ENCODE results near the gene TBC1D23. TPM values are rescaled to one million over a fixed set of nuclear protein-coding genes. Genes with fewer than 3 reads are reported as not detected.

Gene TBC1D23
- total and polyA plus RNA-seq, 11 donors = 13.6 to 41.7 (median 32.9) TPM

GRCh38 chr3:100244264-100244663 lies 16.5 kb upstream of the TBC1D23 start:
- Histone ChIP-seq H3K27ac (no peak overlapping the region), H3K4me1 (no peaks in the 10 kb centered on the region), H3K9me3 (peaks cover 0 to 5% (median under 1%) of the 10 kb centered on the region in 12 donors), H3K27me3 (no peaks in the 10 kb centered on the region), H3K36me3 (no peaks in the 10 kb centered on the region), H3K4me3 (no peak overlapping the region)
- intact Hi-C loops (cut with DNase I) = loop anchor here in 1 of 10 donors (10.0 kb wide), 1 partner anchor 69 kb away; no protein-coding TSS in a partner anchor
- no peak for DNase-seq
- no peak for TF ChIP-seq POLR2A (IDR thresholded peaks at IDR 0.05)
- TF ChIP-seq, protein P1, sequence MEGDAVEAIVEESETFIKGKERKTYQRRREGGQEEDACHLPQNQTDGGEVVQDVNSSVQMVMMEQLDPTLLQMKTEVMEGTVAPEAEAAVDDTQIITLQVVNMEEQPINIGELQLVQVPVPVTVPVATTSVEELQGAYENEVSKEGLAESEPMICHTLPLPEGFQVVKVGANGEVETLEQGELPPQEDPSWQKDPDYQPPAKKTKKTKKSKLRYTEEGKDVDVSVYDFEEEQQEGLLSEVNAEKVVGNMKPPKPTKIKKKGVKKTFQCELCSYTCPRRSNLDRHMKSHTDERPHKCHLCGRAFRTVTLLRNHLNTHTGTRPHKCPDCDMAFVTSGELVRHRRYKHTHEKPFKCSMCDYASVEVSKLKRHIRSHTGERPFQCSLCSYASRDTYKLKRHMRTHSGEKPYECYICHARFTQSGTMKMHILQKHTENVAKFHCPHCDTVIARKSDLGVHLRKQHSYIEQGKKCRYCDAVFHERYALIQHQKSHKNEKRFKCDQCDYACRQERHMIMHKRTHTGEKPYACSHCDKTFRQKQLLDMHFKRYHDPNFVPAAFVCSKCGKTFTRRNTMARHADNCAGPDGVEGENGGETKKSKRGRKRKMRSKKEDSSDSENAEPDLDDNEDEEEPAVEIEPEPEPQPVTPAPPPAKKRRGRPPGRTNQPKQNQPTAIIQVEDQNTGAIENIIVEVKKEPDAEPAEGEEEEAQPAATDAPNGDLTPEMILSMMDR (IDR thresholded peaks at IDR 0.05) = no peak
- ATAC-seq = no peak

GRCh38 chr3:100245136-100245535 lies 15.7 kb upstream of the TBC1D23 start:
- no peak for TF ChIP-seq POLR2A (IDR thresholded peaks at IDR 0.05)
- TF ChIP-seq, protein P1 (IDR thresholded peaks at IDR 0.05) = no peak
- no peak for ATAC-seq
- no peak for DNase-seq
- intact Hi-C loops (cut with DNase I) = loop anchor here in 1 of 10 donors (10.0 kb wide), 1 partner anchor 70 kb away; no protein-coding TSS in a partner anchor
- Histone ChIP-seq H3K4me3 (no peak overlapping the region), H3K27me3 (no peaks in the 10 kb centered on the region), H3K4me1 (no peaks in the 10 kb centered on the region), H3K9me3 (no peaks in the 10 kb centered on the region), H3K36me3 (no peaks in the 10 kb centered on the region), H3K27ac (no peak overlapping the region)

GRCh38 chr3:100245927-100246326 lies 14.9 kb upstream of the TBC1D23 start:
- no peak for DNase-seq
- H3K27ac ChIP-seq = no peak overlapping the region
- 47 to 56% (median 51%) methylated on average over 4 of the region's 4 CpGs for WGBS, 4 donors

DNA sequence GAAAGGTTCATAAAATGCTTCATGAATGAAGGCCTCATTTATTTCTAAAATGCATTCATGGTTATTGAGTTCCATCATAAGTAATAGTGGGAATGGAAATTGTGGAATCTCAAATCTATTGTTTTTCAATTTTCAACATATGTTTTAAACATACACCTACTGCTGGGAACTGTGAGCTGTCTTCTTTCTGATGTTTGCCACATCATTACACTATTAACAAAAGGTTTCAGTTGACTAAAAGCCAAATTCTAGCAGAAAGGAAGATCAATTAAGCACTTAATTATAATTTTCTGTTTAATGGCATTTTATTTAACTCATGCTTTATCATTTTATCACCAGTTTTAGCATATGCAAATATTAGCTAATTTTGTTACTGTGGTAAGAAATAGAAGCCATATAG lies 13.8 kb upstream of the TBC1D23 start:
- intact Hi-C loops (cut with DNase I) = loop anchor here in 1 of 10 donors (10.0 kb wide), 1 partner anchor 72 kb away; no protein-coding TSS in a partner anchor
- Histone ChIP-seq H3K9me3 (no peaks in the 10 kb centered on the region), H3K36me3 (no peaks in the 10 kb centered on the region), H3K27ac (no peak overlapping the region), H3K4me3 (no peak overlapping the region), H3K4me1 (no peaks in the 10 kb centered on the region), H3K27me3 (no peaks in the 10 kb centered on the region)
- ATAC-seq (no peak), DNase-seq (no peak)
- TF ChIP-seq POLR2A (IDR thresholded peaks at IDR 0.05) = no peak
- TF ChIP-seq, protein P1 (IDR thresholded peaks at IDR 0.05) = no peak

More at GRCh38 chr3:100245927-100246326, 14.9 kb upstream of the TBC1D23 start:
- Histone ChIP-seq H3K9me3 (no peaks in the 10 kb centered on the region), H3K4me1 (no peaks in the 10 kb centered on the region), H3K4me3 (no peak overlapping the region), H3K27me3 (no peaks in the 10 kb centered on the region), H3K36me3 (no peaks in the 10 kb centered on the region)
- intact Hi-C loops (cut with DNase I) = loop anchor here in 1 of 10 donors (10.0 kb wide), 1 partner anchor 71 kb away; no protein-coding TSS in a partner anchor
- no peak for TF ChIP-seq POLR2A (IDR thresholded peaks at IDR 0.05)
- no peak for ATAC-seq

- Histone ChIP-seq H3K27ac (no peak overlapping the region), H3K4me1 (peaks cover 0 to 15% (median 8%) of the 10 kb centered on the region in 12 donors), H3K27me3 (no peaks in the 10 kb centered on the region), H3K4me3 (no peak overlapping the region), H3K36me3 (no peaks in the 10 kb centered on the region), H3K9me3 (no peaks in the 10 kb centered on the region)
- 74 to 92% (median 87%) methylated on average over 1 of the region's 1 CpG for WGBS, 4 donors
- intact Hi-C loops (cut with DNase I) = loop anchor here in 7 of 10 donors (2.0 to 10.0 kb wide), 8 partner anchors 87 to 410 kb away; no protein-coding TSS in a partner anchor
- no peak for ATAC-seq
- TF ChIP-seq, protein P1 (IDR thresholded peaks at IDR 0.05) = no peak
- no peak for TF ChIP-seq POLR2A (IDR thresholded peaks at IDR 0.05)
- DNase-seq = no peak
Measured at GRCh38 chr3:100252001-100252400, 8.8 kb upstream of the TBC1D23 start.

All from heart left ventricle (tissue), 16 donors.